Tibial nerve (tissue), 4 donors: ENCODE results near the gene VTI1A. TPM values are rescaled to one million over a fixed set of nuclear protein-coding genes. Genes with fewer than 3 reads are reported as not detected.

Experiments used
- DNase-seq, 2 donors: peaks; one replicate each; pipeline ENCODE4 v3.0.0-alpha.2; 2019; ENCODE audit warnings: low spot score in 2 of 2
- H3K27ac ChIP-seq, 4 donors: fragments of 200-600 bp; sonication (generic) in 3 of 4; one replicate each; pipeline ENCODE4 v1.5.1; 2017 to 2019; ENCODE audit warnings: mild to moderate bottlenecking in 1 of 4
- H3K27me3 ChIP-seq, 2 donors: fragments of 200-600 bp; sonication (generic) in 1 of 2; one replicate each; pipeline versions ENCODE4 v1.5.1 to v1.6.0; 2017 to 2019
- H3K36me3 ChIP-seq, 3 donors: fragments of 200-600 bp; sonication (generic); one replicate each; pipeline ENCODE4 v1.5.1; 2018 to 2019
- H3K4me1 ChIP-seq, 4 donors: fragments of 200-600 bp; sonication (generic) in 3 of 4; one replicate each; pipeline ENCODE4 v1.5.1; 2017 to 2019
- H3K4me3 ChIP-seq, 4 donors: fragments of 200-600 bp; sonication (generic) in 3 of 4; one replicate each; pipeline ENCODE4 v1.5.1; 2017 to 2019; ENCODE audit warnings: mild to moderate bottlenecking in 1 of 4, moderate library complexity in 1 of 4
- H3K9me3 ChIP-seq, 4 donors: fragments of 200-600 bp; sonication (generic) in 3 of 4; one replicate each; pipeline ENCODE4 v1.5.1; 2017 to 2019
- EP300 ChIP-seq, 2 donors: sonication (generic); formaldehyde crosslinking; IDR thresholded peaks; one replicate each; pipeline ENCODE4 v1.6.1; 2017; ENCODE audit warnings: antibody characterized with exemption in 2 of 2, mild to moderate bottlenecking in 1 of 2
- POLR2A ChIP-seq, 2 donors: fragments of 450-650 bp; IDR thresholded peaks; one replicate each; pipeline ENCODE4 v1.6.1; 2017; ENCODE audit warnings: antibody characterized with exemption in 2 of 2, mild to moderate bottlenecking in 2 of 2, moderate library complexity in 2 of 2
- WGBS, 2 donors: methylation state at CpG; one replicate each; pipeline ENCODE4 v1.1.5; 2018; 5-methylcytosine and 5-hydroxymethylcytosine counted together
- total RNA-seq, 4 donors: library from RNA; depleted of rRNA; stranded (reverse); fragments of >200 nt; gene quantifications; one replicate each; pipeline ENCODE4 v1.1.0, GENCODE V29; 2016
- TF ChIP-seq, protein P1 (sequence below), 5 experiments: fragments of 200-600 bp in 3 of 5; fragments of 450-650 bp in 2 of 5; sonication (generic) in 3 of 5; IDR thresholded peaks; one replicate each; pipeline ENCODE4 v1.5.1; 2016 to 2019; ENCODE audit warnings: antibody characterized with exemption in 5 of 5, mild to moderate bottlenecking in 3 of 5, moderate library complexity in 2 of 5

VTI1A gene
- total RNA-seq, 4 donors from 2014 or later = 96.5 to 253 (median 127) TPM

DNA sequence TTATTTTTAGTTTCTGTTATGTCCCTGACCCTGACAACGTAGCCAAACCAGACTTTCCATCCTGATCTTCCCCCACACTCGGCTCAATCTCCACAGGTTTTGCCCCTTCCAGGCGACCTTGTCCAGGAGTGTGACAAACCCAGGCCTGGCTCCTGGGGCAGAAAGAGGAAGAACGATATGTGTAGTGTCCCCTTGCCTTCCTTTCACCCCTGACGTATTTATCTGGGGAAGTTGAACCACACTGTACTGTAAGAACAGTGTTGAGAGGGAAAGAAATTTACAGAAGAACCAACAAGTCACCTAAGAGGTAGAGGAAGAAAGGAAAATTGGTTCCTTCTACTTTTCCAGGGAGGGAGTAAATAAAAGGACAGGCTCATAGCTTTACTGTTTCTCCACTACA lies 158.0 kb downstream of the VTI1A start:
- Histone ChIP-seq H3K4me3 (no peak overlapping the region), H3K4me1 (no peaks in the 10 kb centered on the region), H3K36me3 (peaks cover 0 to 7% (median 0%) of the 10 kb centered on the region in 3 donors), H3K27ac (no peak overlapping the region), H3K9me3 (no peaks in the 10 kb centered on the region), H3K27me3 (no peaks in the 10 kb centered on the region)
- TF ChIP-seq EP300 (IDR thresholded peaks at IDR 0.05) (no peak), POLR2A (IDR thresholded peaks at IDR 0.05) (no peak)
- TF ChIP-seq, protein P1, sequence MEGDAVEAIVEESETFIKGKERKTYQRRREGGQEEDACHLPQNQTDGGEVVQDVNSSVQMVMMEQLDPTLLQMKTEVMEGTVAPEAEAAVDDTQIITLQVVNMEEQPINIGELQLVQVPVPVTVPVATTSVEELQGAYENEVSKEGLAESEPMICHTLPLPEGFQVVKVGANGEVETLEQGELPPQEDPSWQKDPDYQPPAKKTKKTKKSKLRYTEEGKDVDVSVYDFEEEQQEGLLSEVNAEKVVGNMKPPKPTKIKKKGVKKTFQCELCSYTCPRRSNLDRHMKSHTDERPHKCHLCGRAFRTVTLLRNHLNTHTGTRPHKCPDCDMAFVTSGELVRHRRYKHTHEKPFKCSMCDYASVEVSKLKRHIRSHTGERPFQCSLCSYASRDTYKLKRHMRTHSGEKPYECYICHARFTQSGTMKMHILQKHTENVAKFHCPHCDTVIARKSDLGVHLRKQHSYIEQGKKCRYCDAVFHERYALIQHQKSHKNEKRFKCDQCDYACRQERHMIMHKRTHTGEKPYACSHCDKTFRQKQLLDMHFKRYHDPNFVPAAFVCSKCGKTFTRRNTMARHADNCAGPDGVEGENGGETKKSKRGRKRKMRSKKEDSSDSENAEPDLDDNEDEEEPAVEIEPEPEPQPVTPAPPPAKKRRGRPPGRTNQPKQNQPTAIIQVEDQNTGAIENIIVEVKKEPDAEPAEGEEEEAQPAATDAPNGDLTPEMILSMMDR (IDR thresholded peaks at IDR 0.05) = no peak
- 79 to 86% methylated on average over 5 of the region's 5 CpGs for WGBS, 2 donors
- DNase-seq = no peak

DNA sequence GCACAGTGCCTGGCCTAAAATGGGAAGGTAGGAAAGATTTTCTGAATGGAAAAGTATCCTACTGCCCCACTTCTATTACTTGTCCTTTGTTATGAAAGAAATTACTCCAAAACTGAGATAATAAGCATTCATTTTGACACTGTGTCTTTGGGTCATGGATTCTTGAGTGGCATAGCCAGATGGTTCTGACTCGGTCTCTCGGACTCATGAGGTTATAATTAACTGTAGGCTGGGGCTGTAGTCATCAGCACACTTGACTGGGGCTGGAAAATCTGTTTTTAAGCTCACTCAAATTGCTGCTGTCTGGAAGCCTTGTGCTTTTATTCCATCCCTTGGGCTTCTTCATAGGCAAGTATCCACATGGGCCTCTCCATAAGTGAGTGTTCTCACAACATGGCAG lies 160.5 kb downstream of the VTI1A start:
- 98% methylated on average over 2 of the region's 2 CpGs for WGBS, 2 donors
- no peak overlapping the region for H3K27ac ChIP-seq

DNA sequence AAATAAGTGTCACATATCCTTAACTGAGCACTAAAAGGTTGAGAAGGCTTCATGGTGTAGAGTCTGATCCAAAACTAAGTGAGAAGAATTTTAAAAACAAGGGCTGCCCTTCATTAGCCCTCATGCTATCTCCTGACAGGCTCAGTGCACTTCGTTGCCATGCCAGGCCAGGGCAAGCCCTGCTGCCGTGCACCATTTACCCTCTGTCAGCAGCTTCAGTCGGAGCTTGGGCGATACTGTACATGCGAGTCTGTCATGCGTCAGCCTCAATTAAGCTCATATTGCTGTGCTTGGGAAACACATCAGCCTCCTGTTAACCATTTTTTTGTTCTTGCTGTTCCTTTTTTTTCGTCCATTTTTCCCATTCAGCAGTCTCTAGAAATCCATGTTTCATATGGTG lies 166.6 kb downstream of the VTI1A start:
- Histone ChIP-seq H3K4me1 (no peaks in the 10 kb centered on the region), H3K4me3 (no peak overlapping the region), H3K9me3 (peaks cover 0 to 16% (median 1%) of the 10 kb centered on the region in 4 donors), H3K27ac (no peak overlapping the region), H3K27me3 (no peaks in the 10 kb centered on the region), H3K36me3 (peaks cover 0 to 4% (median 0%) of the 10 kb centered on the region in 3 donors)
- 83 to 90% methylated on average over 7 of the region's 7 CpGs for WGBS, 2 donors
- TF ChIP-seq, protein P1 (IDR thresholded peaks at IDR 0.05) = no peak
- TF ChIP-seq EP300 (IDR thresholded peaks at IDR 0.05) = no peak
- DNase-seq = no peak

More for the DNA sequence above, 160.5 kb downstream of the VTI1A start:
- Histone ChIP-seq H3K27me3 (no peaks in the 10 kb centered on the region), H3K4me3 (no peak overlapping the region), H3K9me3 (no peaks in the 10 kb centered on the region), H3K4me1 (no peaks in the 10 kb centered on the region), H3K36me3 (peaks cover 0 to 7% (median 0%) of the 10 kb centered on the region in 3 donors)
- TF ChIP-seq, protein P1 (IDR thresholded peaks at IDR 0.05) = no peak
- no peak for TF ChIP-seq POLR2A (IDR thresholded peaks at IDR 0.05)
- TF ChIP-seq EP300 (IDR thresholded peaks at IDR 0.05) = no peak
- no peak for DNase-seq

DNA sequence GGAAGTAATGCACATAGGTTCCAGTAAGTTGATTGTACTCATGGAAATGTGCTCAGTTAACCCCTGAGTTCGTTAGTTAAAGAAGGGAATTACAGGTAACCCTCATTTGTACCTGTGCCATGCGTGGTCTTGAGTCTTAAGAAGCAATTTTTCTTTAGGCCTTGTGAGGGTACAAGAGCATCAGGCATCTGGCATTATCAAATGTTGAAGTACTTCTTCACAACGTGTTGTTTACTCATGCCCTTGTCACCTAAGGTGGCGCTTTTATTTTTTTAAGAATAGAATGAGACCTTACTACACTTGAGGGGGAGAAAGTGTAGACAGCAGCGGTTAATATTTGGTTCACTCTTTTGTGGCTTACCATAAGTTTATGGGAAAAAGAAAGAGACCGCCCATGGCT lies 167.1 kb downstream of the VTI1A start:
- no peaks in the 10 kb centered on the region for H3K4me1 ChIP-seq
- 92 to 93% methylated on average over 6 of the region's 6 CpGs for WGBS, 2 donors
- no peak for TF ChIP-seq EP300 (IDR thresholded peaks at IDR 0.05)
- TF ChIP-seq, protein P1 (IDR thresholded peaks at IDR 0.05) = no peak
- TF ChIP-seq POLR2A (IDR thresholded peaks at IDR 0.05) = no peak
- peaks cover 0 to 16% (median 1%) of the 10 kb centered on the region in 4 donors for H3K9me3 ChIP-seq
- no peak overlapping the region for H3K27ac ChIP-seq
- DNase-seq = no peak
- H3K27me3 ChIP-seq = no peaks in the 10 kb centered on the region
- H3K4me3 ChIP-seq = no peak overlapping the region
- peaks cover 0 to 4% (median 0%) of the 10 kb centered on the region in 3 donors for H3K36me3 ChIP-seq

DNA sequence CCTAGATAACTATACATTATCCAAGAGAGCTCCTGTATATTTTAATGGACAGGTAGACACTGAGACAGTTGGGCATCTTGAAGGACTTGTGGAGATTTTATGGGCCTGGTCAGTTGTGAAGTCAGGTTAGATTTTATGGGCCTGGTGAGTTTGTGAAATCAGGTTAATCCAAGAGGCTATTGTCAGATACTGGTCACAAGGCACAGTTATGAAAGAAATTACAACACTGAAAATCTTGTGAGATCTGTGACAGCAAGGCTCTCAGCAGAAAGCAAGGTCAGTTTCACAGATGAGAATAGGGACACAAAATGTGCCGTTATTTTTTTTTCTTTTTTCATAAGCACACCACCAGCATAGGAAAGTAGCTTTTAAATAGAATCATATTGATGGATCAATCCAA lies 167.6 kb downstream of the VTI1A start:
- Histone ChIP-seq H3K4me3 (no peak overlapping the region), H3K27ac (no peak overlapping the region), H3K27me3 (no peaks in the 10 kb centered on the region), H3K9me3 (peaks cover 0 to 16% (median 1%) of the 10 kb centered on the region in 4 donors), H3K4me1 (no peaks in the 10 kb centered on the region), H3K36me3 (peaks cover 0 to 4% (median 0%) of the 10 kb centered on the region in 3 donors)
- WGBS, 2 donors = 84 to 86% methylated on average over 1 of the region's 1 CpG
- no peak for DNase-seq
- no peak for TF ChIP-seq EP300 (IDR thresholded peaks at IDR 0.05)
- no peak for TF ChIP-seq POLR2A (IDR thresholded peaks at IDR 0.05)
- TF ChIP-seq, protein P1 (IDR thresholded peaks at IDR 0.05) = no peak
